Panc1 (cell line): ENCODE results near the gene TOM1. TPM values are rescaled to one million over a fixed set of nuclear protein-coding genes. Genes with fewer than 3 reads are reported as not detected.

ENCODE experiments used
- ATAC-seq: fragments of 200-7000 bp; cut with Tn5 transposase; 2 replicates; pipeline ENCODE4 v1.9.1; 2020; ENCODE audit warnings: mild to moderate bottlenecking, moderate library complexity
- BruUV-seq: library from RNA; stranded (reverse); fragments of 400-500 nt; replicated peaks from 2 replicates; lab custom pipeline; 2021; lab: Mats Ljungman, UMichigan
- CTCF ChIA-PET: fragments of 300-600 bp; sonication (Branson Sonifier 250); formaldehyde crosslinking; loops from one replicate; lab custom pipeline; 2022; ENCODE audit warnings: antibody characterized with exemption; lab: Charles Lee
- POLR2A ChIA-PET: fragments of 300-600 bp; sonication (Branson Sonifier 250); formaldehyde crosslinking; loops from one replicate; lab custom pipeline; 2022; ENCODE audit warnings: antibody characterized with exemption; lab: Charles Lee
- DNase-seq: peaks from one replicate; pipeline ENCODE4 v3.0.0-alpha.2; 2010; ENCODE audit warnings: low read depth, low spot score
- H3K27ac ChIP-seq: 2 replicates; pipeline ENCODE4 v1.5.1; 2011; ENCODE audit warnings: mild to moderate bottlenecking, low read length, inconsistent platforms
- H3K27me3 ChIP-seq: fragments of 200-500 bp; sonication (Bioruptor generic); 2 replicates; pipeline ENCODE4 v1.6.0; 2014; ENCODE audit warnings: low read length, inconsistent platforms; ENCODE audit not compliant: control insufficient read depth, insufficient read depth
- H3K36me3 ChIP-seq: fragments of 200-500 bp; sonication (Bioruptor generic); 2 replicates; pipeline ENCODE4 v1.5.1; 2014; ENCODE audit warnings: inconsistent platforms, mild to moderate bottlenecking, low read length, moderate library complexity; ENCODE audit not compliant: control insufficient read depth, insufficient read depth
- H3K4me1 ChIP-seq: 2 replicates; pipeline ENCODE4 v1.5.1; 2011; ENCODE audit warnings: inconsistent platforms, mild to moderate bottlenecking, low read length, moderate library complexity; ENCODE audit not compliant: control insufficient read depth, insufficient read depth
- H3K4me3 ChIP-seq, 2 experiments: 2 replicates each; pipeline ENCODE4 v1.5.1; 2011 to 2012; ENCODE audit warnings: low read depth in 2 of 2, low read length in 2 of 2, mild to moderate bottlenecking in 2 of 2, inconsistent platforms in 1 of 2, moderate library complexity in 1 of 2
- H3K9me3 ChIP-seq: fragments of 200-500 bp; sonication (Bioruptor generic); 2 replicates; pipeline ENCODE4 v1.5.1; 2014; ENCODE audit warnings: low read depth, mild to moderate bottlenecking, inconsistent platforms, low read length, moderate library complexity; ENCODE audit not compliant: control insufficient read depth, insufficient read depth
- POLR2AphosphoS5 ChIP-seq: IDR thresholded peaks from 2 replicates; pipeline ENCODE4 v1.6.1; 2012; ENCODE audit warnings: mild to moderate bottlenecking, low read depth, low read length, moderate library complexity
- SIN3A ChIP-seq: IDR thresholded peaks from 2 replicates; pipeline ENCODE4 v1.6.1; 2012; ENCODE audit warnings: low read depth, mild to moderate bottlenecking, low read length, moderate library complexity, borderline replicate concordance; ENCODE audit not compliant: insufficient read depth
- TCF7L2 ChIP-seq: IDR thresholded peaks from 2 replicates; pipeline ENCODE4 v1.6.1; 2011; ENCODE audit warnings: mild to moderate bottlenecking, low read depth, low read length, inconsistent platforms
- in situ Hi-C: cut with HindIII; loops from 2 replicates; pipeline ENCODE4 v1.10.0; 2016; ENCODE audit warnings: low sequenced_read_pairs, low pct_unique_long_range_greater_than_20kb
- intact Hi-C: fragments of 100-400 bp; cut with micrococcal nuclease; formaldehyde crosslinking; loops from one replicate; pipeline ENCODE4 v1.10.0; 2022; ENCODE audit not compliant: unreplicated experiment
- total RNA-seq: library from RNA; stranded (reverse); gene quantifications from one replicate; pipeline ENCODE4 v1.2.1, GENCODE V29; 2021; ENCODE audit not compliant: unreplicated experiment
- TF ChIP-seq, protein P1 (sequence below), 2 experiments: IDR thresholded peaks; 2 replicates each; pipeline ENCODE4 v1.6.1; 2011 to 2012; ENCODE audit warnings: low read depth in 2 of 2, control low read depth in 1 of 2, low read length in 1 of 2, mild to moderate bottlenecking in 1 of 2, moderate library complexity in 1 of 2; ENCODE audit not compliant: insufficient read depth in 1 of 2
- TF ChIP-seq, protein P2 (sequence below): fragments of 450-650 bp; IDR thresholded peaks from 2 replicates; pipeline ENCODE4 v1.5.1; 2017; ENCODE audit warnings: mild to moderate bottlenecking

The TOM1 gene
- total RNA-seq, 1 experiment from 2014 or later = 32.7 TPM

- intact Hi-C loops (no loop called here), in situ Hi-C loops (no loop called here)
- H3K9me3 ChIP-seq = no peaks in the 10 kb centered on the region
- H3K4me1 ChIP-seq = peaks cover 28% of the 10 kb centered on the region
- ChIA-PET CTCF (no interaction called here), POLR2A (no interaction called here)
- BruUV-seq = no TSS peak
- no peak for ATAC-seq
- TF ChIP-seq SIN3A (no peak), TCF7L2 (no peak), POLR2AphosphoS5 (no peak)
- TF ChIP-seq, protein P1, sequence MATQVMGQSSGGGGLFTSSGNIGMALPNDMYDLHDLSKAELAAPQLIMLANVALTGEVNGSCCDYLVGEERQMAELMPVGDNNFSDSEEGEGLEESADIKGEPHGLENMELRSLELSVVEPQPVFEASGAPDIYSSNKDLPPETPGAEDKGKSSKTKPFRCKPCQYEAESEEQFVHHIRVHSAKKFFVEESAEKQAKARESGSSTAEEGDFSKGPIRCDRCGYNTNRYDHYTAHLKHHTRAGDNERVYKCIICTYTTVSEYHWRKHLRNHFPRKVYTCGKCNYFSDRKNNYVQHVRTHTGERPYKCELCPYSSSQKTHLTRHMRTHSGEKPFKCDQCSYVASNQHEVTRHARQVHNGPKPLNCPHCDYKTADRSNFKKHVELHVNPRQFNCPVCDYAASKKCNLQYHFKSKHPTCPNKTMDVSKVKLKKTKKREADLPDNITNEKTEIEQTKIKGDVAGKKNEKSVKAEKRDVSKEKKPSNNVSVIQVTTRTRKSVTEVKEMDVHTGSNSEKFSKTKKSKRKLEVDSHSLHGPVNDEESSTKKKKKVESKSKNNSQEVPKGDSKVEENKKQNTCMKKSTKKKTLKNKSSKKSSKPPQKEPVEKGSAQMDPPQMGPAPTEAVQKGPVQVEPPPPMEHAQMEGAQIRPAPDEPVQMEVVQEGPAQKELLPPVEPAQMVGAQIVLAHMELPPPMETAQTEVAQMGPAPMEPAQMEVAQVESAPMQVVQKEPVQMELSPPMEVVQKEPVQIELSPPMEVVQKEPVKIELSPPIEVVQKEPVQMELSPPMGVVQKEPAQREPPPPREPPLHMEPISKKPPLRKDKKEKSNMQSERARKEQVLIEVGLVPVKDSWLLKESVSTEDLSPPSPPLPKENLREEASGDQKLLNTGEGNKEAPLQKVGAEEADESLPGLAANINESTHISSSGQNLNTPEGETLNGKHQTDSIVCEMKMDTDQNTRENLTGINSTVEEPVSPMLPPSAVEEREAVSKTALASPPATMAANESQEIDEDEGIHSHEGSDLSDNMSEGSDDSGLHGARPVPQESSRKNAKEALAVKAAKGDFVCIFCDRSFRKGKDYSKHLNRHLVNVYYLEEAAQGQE (IDR thresholded peaks at IDR 0.05; ENCODE audit: insufficient read depth in 1 of 2, low read depth in 2 of 2, low read length in 1 of 2) = no peak
- TF ChIP-seq, protein P2, sequence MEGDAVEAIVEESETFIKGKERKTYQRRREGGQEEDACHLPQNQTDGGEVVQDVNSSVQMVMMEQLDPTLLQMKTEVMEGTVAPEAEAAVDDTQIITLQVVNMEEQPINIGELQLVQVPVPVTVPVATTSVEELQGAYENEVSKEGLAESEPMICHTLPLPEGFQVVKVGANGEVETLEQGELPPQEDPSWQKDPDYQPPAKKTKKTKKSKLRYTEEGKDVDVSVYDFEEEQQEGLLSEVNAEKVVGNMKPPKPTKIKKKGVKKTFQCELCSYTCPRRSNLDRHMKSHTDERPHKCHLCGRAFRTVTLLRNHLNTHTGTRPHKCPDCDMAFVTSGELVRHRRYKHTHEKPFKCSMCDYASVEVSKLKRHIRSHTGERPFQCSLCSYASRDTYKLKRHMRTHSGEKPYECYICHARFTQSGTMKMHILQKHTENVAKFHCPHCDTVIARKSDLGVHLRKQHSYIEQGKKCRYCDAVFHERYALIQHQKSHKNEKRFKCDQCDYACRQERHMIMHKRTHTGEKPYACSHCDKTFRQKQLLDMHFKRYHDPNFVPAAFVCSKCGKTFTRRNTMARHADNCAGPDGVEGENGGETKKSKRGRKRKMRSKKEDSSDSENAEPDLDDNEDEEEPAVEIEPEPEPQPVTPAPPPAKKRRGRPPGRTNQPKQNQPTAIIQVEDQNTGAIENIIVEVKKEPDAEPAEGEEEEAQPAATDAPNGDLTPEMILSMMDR = no peak
- no peaks in the 10 kb centered on the region for H3K27me3 ChIP-seq
- H3K4me3 ChIP-seq = no peak overlapping the region
- H3K27ac ChIP-seq = no peak overlapping the region
- no peak for DNase-seq
- no peaks in the 10 kb centered on the region for H3K36me3 ChIP-seq
These were observed 14.7 kb downstream of the TOM1 start for GRCh38 chr22:35314161-35314942.

GRCh38 chr22:35315141-35315854, 15.6 kb downstream of the TOM1 start:
- no TSS peak for BruUV-seq
- intact Hi-C loops (no loop called here), in situ Hi-C loops (no loop called here)
- no peaks in the 10 kb centered on the region for H3K9me3 ChIP-seq
- DNase-seq (no peak), ATAC-seq (no peak)
- no peaks in the 10 kb centered on the region for H3K36me3 ChIP-seq
- no peaks in the 10 kb centered on the region for H3K27me3 ChIP-seq
- peaks cover 28% of the 10 kb centered on the region for H3K4me1 ChIP-seq
- CTCF ChIA-PET = no interaction called here
- H3K4me3 ChIP-seq = no peak overlapping the region
- no peak overlapping the region for H3K27ac ChIP-seq
- TF ChIP-seq SIN3A = no peak
- TF ChIP-seq TCF7L2 = no peak
- TF ChIP-seq, protein P2 = no peak
- TF ChIP-seq POLR2AphosphoS5 = no peak
- TF ChIP-seq, protein P1 (IDR thresholded peaks at IDR 0.05; ENCODE audit: insufficient read depth in 1 of 2, low read depth in 2 of 2, low read length in 1 of 2) = no peak
- POLR2A ChIA-PET = no interaction called here
